ENCODE measurements around the gene CYP26C1. TPM values are rescaled to one million over a fixed set of nuclear protein-coding genes. Genes with fewer than 3 reads are reported as not detected.

The CYP26C1 gene
- total and polyA plus RNA-seq, 2 of the 13 experiments (the other 11 are each of a cell fraction or from before 2014, with no cell fraction given): 0.02 TPM; not detected in 1

GRCh38 chr10:93060887-93061593 is 442 bp downstream of the CYP26C1 start:
- Histone ChIP-seq H3K36me3 (replicated peaks in 1 of 2; ENCODE audit: control insufficient read depth in 1 of 2, insufficient read depth in 2 of 2, low read length in 2 of 2) (peaks cover 0 to 14% of the 10 kb centered on the region in 2 experiments; a peak in 2 of 5 replicates), H3K4me1 (ENCODE audit: insufficient read depth, low read length) (no peaks in the 10 kb centered on the region), H3K27ac (ENCODE audit: extremely low read length, insufficient read depth, low read length) (no peak overlapping the region), H3K4me2 (ENCODE audit: low read depth, low read length) (no peak overlapping the region), H3K9me3 (ENCODE audit: low read length) (no peaks in the 10 kb centered on the region), H3K79me2 (ENCODE audit: insufficient read depth, low read length) (no peaks in the 10 kb centered on the region), H3K9ac (ENCODE audit: insufficient read depth, low read depth, low read length) (no peak overlapping the region), H3K27me3 (ENCODE audit: control insufficient read depth in 1 of 2, insufficient read depth in 2 of 2, low read length in 2 of 2) (no peaks in the 10 kb centered on the region), H3K4me3 (replicated peaks in 1 of 3; ENCODE audit: insufficient read depth in 1 of 3, low read depth in 2 of 3, low read length in 3 of 3) (no peak overlapping the region), H4K20me1 (ENCODE audit: insufficient read depth, low read length) (no peaks in the 10 kb centered on the region), H2AFZ (ENCODE audit: low read length) (no peak overlapping the region)
- ChIA-PET POLR2A (no interaction called here), CTCF (ENCODE audit: low intra/inter-chr PET ratio, low total read pairs) (no interaction called here)
- TF ChIP-seq SALL2 (CRISPR knock-in tag; IDR thresholded peaks at IDR 0.05) (no peak), NCOR1 (IDR thresholded peaks at IDR 0.05; ENCODE audit: borderline replicate concordance, low read length) (no peak), ZNF800 (CRISPR knock-in tag; IDR thresholded peaks at IDR 0.05) (no peak), JUN (CRISPR knock-in tag; IDR thresholded peaks at IDR 0.05) (no peak), CBFB (CRISPR knock-in tag; IDR thresholded peaks at IDR 0.05) (no peak), EEA1 (CRISPR knock-in tag; IDR thresholded peaks at IDR 0.05; ENCODE audit: borderline replicate concordance) (no peak), ZNF318 (CRISPR knock-in tag; IDR thresholded peaks at IDR 0.05) (no peak), ZNF644 (CRISPR knock-in tag; IDR thresholded peaks at IDR 0.05; ENCODE audit: low read depth) (no peak), GTF3A (CRISPR knock-in tag; conservative IDR thresholded peaks at IDR 0.05) (no peak), ZNF569 (CRISPR knock-in tag; IDR thresholded peaks at IDR 0.05; ENCODE audit: borderline replicate concordance) (no peak), NBN (conservative IDR thresholded peaks at IDR 0.05) (no peak), SMAD9 (CRISPR knock-in tag; IDR thresholded peaks at IDR 0.05) (no peak), NCOA5 (CRISPR knock-in tag; IDR thresholded peaks at IDR 0.05) (no peak)
- TF ChIP-seq, protein P1, sequence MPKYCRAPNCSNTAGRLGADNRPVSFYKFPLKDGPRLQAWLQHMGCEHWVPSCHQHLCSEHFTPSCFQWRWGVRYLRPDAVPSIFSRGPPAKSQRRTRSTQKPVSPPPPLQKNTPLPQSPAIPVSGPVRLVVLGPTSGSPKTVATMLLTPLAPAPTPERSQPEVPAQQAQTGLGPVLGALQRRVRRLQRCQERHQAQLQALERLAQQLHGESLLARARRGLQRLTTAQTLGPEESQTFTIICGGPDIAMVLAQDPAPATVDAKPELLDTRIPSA (CRISPR knock-in tag; IDR thresholded peaks at IDR 0.05; ENCODE audit: borderline replicate concordance): no peak
- FAIRE-seq (no peak), ATAC-seq (no peak; the same call in 2 of the 3 replicates), DNase-seq (ENCODE audit: low spot score) (no peak)
- in situ Hi-C loops (cut with HindIII; ENCODE audit: extremely low pct_ligation_motif_present, low pct_unique_long_range_greater_than_20kb): no loop called here
- WGBS (ENCODE audit: low lambda C conversion rate): 94% methylated on average over 32 of the region's 45 CpGs
- intact Hi-C loops (cut with micrococcal nuclease; ENCODE audit: unreplicated experiment): no loop called here
- no TSS peak for BruUV-seq (replicated peaks)
